ENCODE data around the gene GLT6D1. TPM values are rescaled to one million over a fixed set of nuclear protein-coding genes. Genes with fewer than 3 reads are reported as not detected.

The GLT6D1 gene
- total and polyA plus RNA-seq, 2 donors (not counting 3 experiments of a cell fraction or from before 2014, with no cell fraction given): not detected

- no peak for TF ChIP-seq JUN (IDR thresholded peaks at IDR 0.05; ENCODE audit: borderline replicate concordance, insufficient read depth, insufficient read length, low read depth)
- TF ChIP-seq CTCF (IDR thresholded peaks at IDR 0.05; ENCODE audit: extremely low read depth in 1 of 2, insufficient read depth in 1 of 2, low read depth in 1 of 2, low read length in 2 of 2): no peak
- TF ChIP-seq POLR2A (IDR thresholded peaks at IDR 0.05; ENCODE audit: low read depth, low read length): no peak
- TF ChIP-seq EZH2 (IDR thresholded peaks at IDR 0.05; ENCODE audit: borderline replicate concordance, low read depth, low read length, severe bottlenecking): no peak
- TF ChIP-seq FOS (IDR thresholded peaks at IDR 0.05; ENCODE audit: borderline replicate concordance, insufficient read depth, low read length): no peak
- TF ChIP-seq MYC (IDR thresholded peaks at IDR 0.05; ENCODE audit: low read depth, low read length): no peak
- TF ChIP-seq POLR2AphosphoS5 (IDR thresholded peaks at IDR 0.05; ENCODE audit: insufficient read depth, low read depth, low read length): no peak
- TF ChIP-seq, protein P1, sequence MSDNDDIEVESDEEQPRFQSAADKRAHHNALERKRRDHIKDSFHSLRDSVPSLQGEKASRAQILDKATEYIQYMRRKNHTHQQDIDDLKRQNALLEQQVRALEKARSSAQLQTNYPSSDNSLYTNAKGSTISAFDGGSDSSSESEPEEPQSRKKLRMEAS (IDR thresholded peaks at IDR 0.05; ENCODE audit: insufficient read depth, insufficient read length): no peak
- no peak for TF ChIP-seq GATA2 (IDR thresholded peaks at IDR 0.05; ENCODE audit: insufficient read depth, insufficient read length, low read depth, low read length)
- Histone ChIP-seq H3K27me3 (ENCODE audit: control insufficient read depth in 2 of 2, insufficient read depth in 2 of 2, low read length in 2 of 2) (peaks cover 0 to 1% of the 10 kb centered on the region in 2 experiments), H3K36me3 (ENCODE audit: control insufficient read depth in 2 of 2, extremely low read depth in 1 of 2, insufficient read depth in 2 of 2, low read length in 2 of 2) (no peaks in the 10 kb centered on the region), H3K9me1 (replicated peaks; ENCODE audit: control insufficient read depth, extremely low read depth, insufficient read depth, low read length) (no peaks in the 10 kb centered on the region), H3K9ac (replicated peaks; ENCODE audit: extremely low read depth, insufficient read depth, low read length) (no peak overlapping the region), H3K9me3 (replicated peaks; ENCODE audit: control insufficient read depth, insufficient read depth, low read length) (no peaks in the 10 kb centered on the region), H3K79me2 (ENCODE audit: control insufficient read depth, insufficient read depth, low read length) (no peaks in the 10 kb centered on the region), H2AFZ (ENCODE audit: low read depth, low read length) (no peak overlapping the region), H3K4me3 (replicated peaks in 1 of 3; ENCODE audit: insufficient read depth in 1 of 3, low read depth in 1 of 3, low read length in 3 of 3) (no peak overlapping the region), H3K27ac (ENCODE audit: insufficient read depth, low read depth, low read length) (no peak overlapping the region), H4K20me1 (replicated peaks; ENCODE audit: control insufficient read depth, extremely low read depth, insufficient read depth, low read length) (no peaks in the 10 kb centered on the region), H3K4me2 (ENCODE audit: insufficient read depth, low read length) (no peak overlapping the region), H3K4me1 (ENCODE audit: control insufficient read depth, extremely low read depth, insufficient read depth, low read length) (no peaks in the 10 kb centered on the region)
- ChIA-PET POLR2A (no interaction called here), CTCF (no interaction called here)
- FAIRE-seq (no peak), DNase-seq (ENCODE audit: low read depth, low spot score) (no peak)
- dilution Hi-C loops (cut with MboI; ENCODE audit: extremely low pct_ligation_motif_present, low sequenced_read_pairs) (no loop called here), intact Hi-C loops (cut with micrococcal nuclease) (no loop called here)
- BruUV-seq (replicated peaks): no TSS peak
Measured at GRCh38 chr9:135632841-135633240, 6.5 kb downstream of the GLT6D1 start.
